Suprapubic skin (tissue), 3 donors: ENCODE results near the gene SEZ6L2.

Experiments
- CTCF ChIP-seq, 2 donors: fragments of 200-600 bp in 1 of 2; fragments of 450-650 bp in 1 of 2; sonication (generic) in 1 of 2; IDR thresholded peaks; one replicate each; pipeline ENCODE4 v1.5.1; 2016 to 2019; ENCODE audit warnings: antibody characterized with exemption in 2 of 2, mild to moderate bottlenecking in 1 of 2, moderate library complexity in 1 of 2
- POLR2A ChIP-seq, 2 donors: fragments of 450-650 bp; IDR thresholded peaks; one replicate each; pipeline ENCODE4 v1.6.1; 2017; ENCODE audit warnings: antibody characterized with exemption in 2 of 2, mild to moderate bottlenecking in 2 of 2, moderate library complexity in 2 of 2

- no peak for TF ChIP-seq CTCF (IDR thresholded peaks at IDR 0.05)
- no peak for TF ChIP-seq POLR2A (IDR thresholded peaks at IDR 0.05)
Measured at GRCh38 chr16:29900102-29900887, 945 bp upstream of the SEZ6L2 start, which contains the start of gene ASPHD1.
